Caco-2 (cell line): ENCODE results near the gene PRCP. TPM values are rescaled to one million over a fixed set of nuclear protein-coding genes. Genes with fewer than 3 reads are reported as not detected.

Experiments used
- BruUV-seq: library from RNA; stranded (reverse); fragments of 400-500 nt; replicated peaks from 2 replicates; lab custom pipeline; 2021; lab: Mats Ljungman, UMichigan
- CTCF ChIA-PET: fragments of 300-600 bp; sonication (Branson Sonifier 250); formaldehyde crosslinking; loops from one replicate; lab custom pipeline; 2022; ENCODE audit warnings: antibody characterized with exemption; lab: Charles Lee
- POLR2A ChIA-PET: fragments of 300-600 bp; sonication (Branson Sonifier 250); formaldehyde crosslinking; loops from one replicate; lab custom pipeline; 2022; ENCODE audit warnings: antibody characterized with exemption; lab: Charles Lee
- DNase-seq, 2 experiments: peaks; one replicate each; pipeline versions ENCODE4 v3.0.0 to v3.0.0-alpha.2; 2020 to 2022
- H3K27me3 ChIP-seq: replicated peaks from 2 replicates; pipeline ENCODE4 v1.6.0; 2011; ENCODE audit warnings: low read length; ENCODE audit not compliant: control insufficient read depth, insufficient read depth
- H3K36me3 ChIP-seq: 2 replicates; pipeline ENCODE4 v1.5.1; 2011; ENCODE audit warnings: low read length; ENCODE audit not compliant: control insufficient read depth, insufficient read depth
- H3K4me1 ChIP-seq: fragments of 250-450 bp; sonication (Bioruptor Pico); 2 replicates; pipeline ENCODE4 v1.5.1; 2020; ENCODE audit warnings: mild to moderate bottlenecking
- H3K4me3 ChIP-seq: 2 replicates; pipeline ENCODE4 v1.5.1; 2011; ENCODE audit warnings: low read depth, mild to moderate bottlenecking, control low read depth, low read length
- H3K9me3 ChIP-seq: fragments of 250-450 bp; sonication (Bioruptor Pico); 2 replicates; pipeline ENCODE4 v1.5.1; 2020; ENCODE audit warnings: mild to moderate bottlenecking, moderate library complexity
- H3K27ac Mint-ChIP-seq: one replicate; pipeline ENCODE4 v1.8.0; 2022; ENCODE audit warnings: mixed read lengths; ENCODE audit not compliant: unreplicated experiment
- H3K27me3 Mint-ChIP-seq: one replicate; pipeline ENCODE4 v1.8.0; 2022; ENCODE audit warnings: mixed read lengths; ENCODE audit not compliant: insufficient read depth, unreplicated experiment
- H3K36me3 Mint-ChIP-seq: one replicate; pipeline ENCODE4 v1.8.0; 2022; ENCODE audit warnings: mild to moderate bottlenecking, mixed read lengths; ENCODE audit not compliant: insufficient read depth, unreplicated experiment
- H3K4me1 Mint-ChIP-seq: one replicate; pipeline ENCODE4 v1.8.0; 2022; ENCODE audit warnings: low read depth, mixed read lengths; ENCODE audit not compliant: unreplicated experiment
- H3K4me3 Mint-ChIP-seq: one replicate; pipeline ENCODE4 v1.8.0; 2022; ENCODE audit warnings: mild to moderate bottlenecking, moderate library complexity, mixed read lengths; ENCODE audit not compliant: unreplicated experiment
- H3K9me3 Mint-ChIP-seq: one replicate; pipeline ENCODE4 v1.8.0; 2022; ENCODE audit warnings: mixed read lengths; ENCODE audit not compliant: unreplicated experiment
- CTCF ChIP-seq, 2 experiments: fragments of 200-600 bp in 1 of 2; IDR thresholded peaks; 1 replicate in 1 of 2; 2 replicates in 1 of 2; pipeline versions ENCODE4 v1.5.1 to v1.8.0; 2011 to 2022; ENCODE audit warnings: antibody characterized with exemption in 1 of 2, control low read depth in 1 of 2, inconsistent platforms in 1 of 2, low read depth in 1 of 2, low read length in 1 of 2, mild to moderate bottlenecking in 1 of 2, moderate library complexity in 1 of 2; ENCODE audit not compliant: insufficient read depth in 1 of 2, severe bottlenecking in 1 of 2, unreplicated experiment in 1 of 2
- intact Hi-C: fragments of 100-400 bp; cut with micrococcal nuclease; formaldehyde crosslinking; loops from one replicate; pipeline ENCODE4 v1.10.0; 2022; ENCODE audit not compliant: unreplicated experiment
- total RNA-seq: library from RNA; stranded (reverse); gene quantifications from 2 replicates; pipeline ENCODE4 v1.2.3, GENCODE V29; 2022

The PRCP gene
- total RNA-seq, 1 experiment from 2014 or later, result 107 TPM

- BruUV-seq, result no TSS peak
- Histone ChIP-seq H3K27me3 (0 out of 2 replicates have a peak, but pooled peaks cover 2% of the 10 kb centered on the region), H3K4me3 (no peak overlapping the region), H3K4me1 (no peaks in the 10 kb centered on the region), H3K9me3 (no peaks in the 10 kb centered on the region), H3K36me3 (no peaks in the 10 kb centered on the region)
- TF ChIP-seq CTCF (IDR thresholded peaks at IDR 0.05; ENCODE audit: insufficient read depth in 1 of 2, low read depth in 1 of 2, low read length in 1 of 2, severe bottlenecking in 1 of 2, unreplicated experiment in 1 of 2), result no peak
- POLR2A ChIA-PET, result no interaction called here
- H3K36me3 Mint-ChIP-seq, result no peaks in the 10 kb centered on the region
- H3K4me1 Mint-ChIP-seq, result no peaks in the 10 kb centered on the region
- H3K4me3 Mint-ChIP-seq, result no peak overlapping the region
- H3K27me3 Mint-ChIP-seq, result peaks cover 53% of the 10 kb centered on the region
- intact Hi-C loops, result no loop called here
- CTCF ChIA-PET, result no interaction called here
- DNase-seq, result no peak
- no peak overlapping the region for H3K27ac Mint-ChIP-seq
- no peaks in the 10 kb centered on the region for H3K9me3 Mint-ChIP-seq
Observed at GRCh38 chr11:82802710-82803109, 97.5 kb downstream of the PRCP start.

GRCh38 chr11:82796998-82797961, 103.0 kb downstream of the PRCP start:
- POLR2A ChIA-PET, result no interaction called here
- BruUV-seq, result no TSS peak
- no peaks in the 10 kb centered on the region for H3K4me1 ChIP-seq
- no peaks in the 10 kb centered on the region for H3K36me3 ChIP-seq
- Mint-ChIP-seq H3K4me1 (no peaks in the 10 kb centered on the region), H3K9me3 (no peaks in the 10 kb centered on the region), H3K27ac (no peak overlapping the region), H3K4me3 (no peak overlapping the region), H3K36me3 (no peaks in the 10 kb centered on the region), H3K27me3 (peaks cover 27% of the 10 kb centered on the region)
- CTCF ChIA-PET, result interaction anchor here (0.7 kb wide), 1 partner anchor 195 kb away, joined by 3 read pairs; no protein-coding TSS in a partner anchor
- no peak for DNase-seq
- no peak overlapping the region for H3K4me3 ChIP-seq
- no peak for TF ChIP-seq CTCF (IDR thresholded peaks at IDR 0.05; ENCODE audit: insufficient read depth in 1 of 2, low read depth in 1 of 2, low read length in 1 of 2, severe bottlenecking in 1 of 2, unreplicated experiment in 1 of 2)
- H3K27me3 ChIP-seq, result no peaks in the 10 kb centered on the region
- H3K9me3 ChIP-seq, result no peaks in the 10 kb centered on the region
- intact Hi-C loops, result no loop called here

GRCh38 chr11:82794490-82794889, 105.7 kb downstream of the PRCP start:
- H3K4me1 ChIP-seq, result peaks cover 14% of the 10 kb centered on the region
- CTCF ChIA-PET, result interaction anchor here (0.7 kb wide), 1 partner anchor 77 kb away, joined by 3 read pairs; no protein-coding TSS in a partner anchor
- H3K36me3 Mint-ChIP-seq, result no peaks in the 10 kb centered on the region
- H3K27me3 ChIP-seq, result 0 out of 2 replicates have a peak, but pooled peaks cover 1% of the 10 kb centered on the region
- peaks cover 7% of the 10 kb centered on the region for H3K4me1 Mint-ChIP-seq
- DNase-seq, result no peak
- peaks cover 4% of the 10 kb centered on the region for H3K27me3 Mint-ChIP-seq
- no TSS peak for BruUV-seq
- no peak overlapping the region for H3K27ac Mint-ChIP-seq
- TF ChIP-seq CTCF (IDR thresholded peaks at IDR 0.05; ENCODE audit: insufficient read depth in 1 of 2, low read depth in 1 of 2, low read length in 1 of 2, severe bottlenecking in 1 of 2, unreplicated experiment in 1 of 2), result no peak
- H3K9me3 ChIP-seq, result no peaks in the 10 kb centered on the region
- no peaks in the 10 kb centered on the region for H3K36me3 ChIP-seq
- no peak overlapping the region for H3K4me3 ChIP-seq
- intact Hi-C loops, result no loop called here
- H3K9me3 Mint-ChIP-seq, result no peaks in the 10 kb centered on the region
- no peak overlapping the region for H3K4me3 Mint-ChIP-seq
- POLR2A ChIA-PET, result no interaction called here
